ENCODE data around the gene DHX30.
A peak's percentile ranks its signal among the peaks of the same experiment; 100 is the strongest.
"Not testable (repeated sequence)": the region's sequence is repeated elsewhere in the genome, so short reads cannot be mapped to it uniquely, and the experiment has no call there.

The DHX30 gene

GRCh38 chr3:47813551-47814177 lies 10.7 kb downstream of the DHX30 start:
- DNase-seq (ENCODE audit: low read depth, low spot score) = no peak
- no peak for TF ChIP-seq CTCF (IDR thresholded peaks at IDR 0.05; ENCODE audit: low read depth, low read length)
- no peak overlapping the region for H3K4me3 ChIP-seq (ENCODE audit: low read depth, low read length)
- in situ Hi-C loops (cut with HindIII; ENCODE audit: low sequenced_read_pairs) = no loop called here

GRCh38 chr3:47817609-47818008 lies 14.7 kb downstream of the DHX30 start:
- DNase-seq (ENCODE audit: low read depth, low spot score) = no peak
- in situ Hi-C loops (cut with HindIII; ENCODE audit: low sequenced_read_pairs) = no loop called here
- TF ChIP-seq CTCF (IDR thresholded peaks at IDR 0.05; ENCODE audit: low read depth, low read length) = no peak

GRCh38 chr3:47824541-47825473 lies 21.9 kb downstream of the DHX30 start:
- peak; percentile 70 for TF ChIP-seq CTCF (IDR thresholded peaks at IDR 0.05; ENCODE audit: low read depth, low read length)
- DNase-seq (ENCODE audit: low read depth, low spot score) = peak; percentile 87
- in situ Hi-C loops (cut with HindIII; ENCODE audit: low sequenced_read_pairs) = no loop called here
- peak overlapping the region; percentile 93 for H3K4me3 ChIP-seq (ENCODE audit: low read depth, low read length)

More at GRCh38 chr3:47817609-47818008, 14.7 kb downstream of the DHX30 start:
- H3K4me3 ChIP-seq (ENCODE audit: low read depth, low read length) = no peak overlapping the region

GRCh38 chr3:47825590-47825989 lies 22.7 kb downstream of the DHX30 start:
- no peak for DNase-seq (ENCODE audit: low read depth, low spot score)
- H3K4me3 ChIP-seq (ENCODE audit: low read depth, low read length) = peak overlapping the region; percentile 93
- in situ Hi-C loops (cut with HindIII; ENCODE audit: low sequenced_read_pairs) = no loop called here
- no peak for TF ChIP-seq CTCF (IDR thresholded peaks at IDR 0.05; ENCODE audit: low read depth, low read length)

GRCh38 chr3:47829482-47829881 lies 26.5 kb downstream of the DHX30 start:
- in situ Hi-C loops (cut with HindIII; ENCODE audit: low sequenced_read_pairs); H3K4me3 ChIP-seq (ENCODE audit: low read depth, low read length); DNase-seq (ENCODE audit: low read depth, low spot score): not testable (repeated sequence)

GRCh38 chr3:47836986-47837385 lies 34.0 kb downstream of the DHX30 start:
- H3K4me3 ChIP-seq (ENCODE audit: low read depth, low read length) = no peak overlapping the region
- TF ChIP-seq CTCF (IDR thresholded peaks at IDR 0.05; ENCODE audit: low read depth, low read length) = no peak
- in situ Hi-C loops (cut with HindIII; ENCODE audit: low sequenced_read_pairs) = no loop called here
- DNase-seq (ENCODE audit: low read depth, low spot score) = no peak

- TF ChIP-seq CTCF (IDR thresholded peaks at IDR 0.05; ENCODE audit: low read depth, low read length) = no peak
- DNase-seq (ENCODE audit: low read depth, low spot score) = no peak
- in situ Hi-C loops (cut with HindIII; ENCODE audit: low sequenced_read_pairs) = no loop called here
These were observed 35.6 kb downstream of the DHX30 start for GRCh38 chr3:47838503-47838902.

More at GRCh38 chr3:47838503-47838902, 35.6 kb downstream of the DHX30 start:
- H3K4me3 ChIP-seq (ENCODE audit: low read depth, low read length) = no peak overlapping the region
